GM21381 (cell line): ENCODE results near the gene TMPRSS3.

Experiments used
- ATAC-seq: cut with Tn5 transposase; IDR thresholded peaks from one replicate; pipeline ENCODE4 v1.9.1; 2021; ENCODE audit warnings: mild to moderate bottlenecking, moderate library complexity; ENCODE audit not compliant: unreplicated experiment

The TMPRSS3 gene

DNA sequence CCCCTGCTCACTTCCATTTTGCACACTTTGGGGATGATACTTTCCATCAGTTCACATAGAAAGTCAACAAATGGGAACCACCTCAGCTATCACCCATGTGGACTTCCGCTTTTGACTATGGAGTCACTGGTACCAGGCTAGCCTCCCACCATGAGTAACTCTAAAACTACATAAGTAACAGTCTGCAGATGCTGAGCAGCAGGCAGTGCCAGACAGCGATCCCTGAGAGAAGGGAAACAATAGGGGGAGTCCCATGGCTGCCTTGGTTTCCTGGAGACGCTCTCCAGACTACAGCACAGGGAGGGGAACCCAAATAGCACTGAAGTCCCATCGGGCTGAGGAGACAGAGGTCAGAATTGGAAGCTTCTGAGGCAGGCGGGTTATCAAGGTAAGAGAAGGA lies 42.2 kb downstream of the TMPRSS3 start:
- ATAC-seq: no peak

DNA sequence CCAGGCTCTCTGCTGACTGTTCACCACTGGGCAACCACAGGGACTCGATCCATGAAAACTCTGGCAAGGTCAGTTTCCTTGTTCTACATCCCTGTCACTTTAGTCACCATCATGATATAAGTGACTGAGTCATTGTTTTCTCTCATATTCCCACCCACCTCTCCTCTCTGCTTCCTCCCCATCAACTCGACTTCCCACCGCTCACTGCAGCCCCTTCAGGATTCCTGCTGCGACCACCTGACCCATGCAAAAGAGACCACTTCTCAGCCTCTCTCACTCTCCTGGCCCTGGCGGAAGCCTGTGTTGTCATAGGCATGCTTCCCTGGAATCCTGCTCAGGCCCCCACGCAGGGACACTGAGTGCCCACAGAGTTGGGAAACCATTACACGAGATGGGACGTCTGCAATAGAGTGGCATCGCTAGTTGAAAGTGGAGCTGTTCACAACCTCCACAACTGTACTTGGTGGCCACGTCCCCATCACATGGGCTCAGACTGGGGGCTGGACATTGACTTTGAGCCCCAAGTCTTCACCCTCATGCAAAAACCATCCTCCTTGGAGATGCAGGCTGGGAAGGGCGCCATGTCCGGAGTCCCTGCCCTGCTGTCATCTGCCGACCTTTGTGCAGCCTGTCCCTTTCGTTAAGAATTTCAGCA lies 43.3 kb downstream of the TMPRSS3 start:
- no peak for ATAC-seq

DNA sequence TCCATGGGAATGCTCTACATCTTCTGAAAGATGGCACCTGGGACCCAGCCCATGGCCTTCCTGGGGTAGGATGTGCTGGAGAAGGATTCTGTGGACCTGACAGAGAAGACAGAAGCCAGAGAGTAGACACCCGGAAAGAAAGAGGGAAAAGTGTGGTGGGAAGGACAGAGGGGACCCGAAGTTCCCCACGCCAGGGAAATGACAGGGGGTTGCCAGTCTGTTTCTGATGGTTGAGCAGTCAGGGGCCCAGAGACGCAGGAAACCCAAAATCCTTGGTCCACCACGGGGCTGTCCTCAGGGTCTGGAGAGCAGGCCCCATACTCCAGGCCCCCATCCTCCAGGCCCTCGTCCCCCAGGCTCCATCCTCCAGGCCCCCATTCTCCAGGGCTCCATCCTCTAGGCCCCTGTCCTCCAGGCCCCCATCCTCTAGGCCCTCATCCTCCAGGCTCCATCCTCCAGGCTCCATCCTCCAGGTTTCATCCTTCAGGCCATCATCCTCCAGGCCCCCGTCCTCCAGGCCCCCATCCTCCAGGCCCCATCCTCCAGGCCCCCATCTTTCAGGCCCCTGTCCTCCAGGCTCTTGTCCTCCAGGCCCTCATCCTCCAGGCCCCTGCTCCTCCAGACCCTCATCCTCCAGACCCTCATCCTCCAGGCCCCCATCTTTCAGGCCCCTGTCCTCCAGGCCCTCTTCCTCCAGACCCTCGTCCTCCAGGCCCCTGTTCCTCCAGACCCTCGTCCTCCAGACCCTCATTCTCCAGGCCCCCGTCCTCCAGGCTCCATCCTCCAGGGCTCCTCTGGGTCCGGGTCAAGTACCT lies 44.0 kb downstream of the TMPRSS3 start:
- no peak for ATAC-seq

DNA sequence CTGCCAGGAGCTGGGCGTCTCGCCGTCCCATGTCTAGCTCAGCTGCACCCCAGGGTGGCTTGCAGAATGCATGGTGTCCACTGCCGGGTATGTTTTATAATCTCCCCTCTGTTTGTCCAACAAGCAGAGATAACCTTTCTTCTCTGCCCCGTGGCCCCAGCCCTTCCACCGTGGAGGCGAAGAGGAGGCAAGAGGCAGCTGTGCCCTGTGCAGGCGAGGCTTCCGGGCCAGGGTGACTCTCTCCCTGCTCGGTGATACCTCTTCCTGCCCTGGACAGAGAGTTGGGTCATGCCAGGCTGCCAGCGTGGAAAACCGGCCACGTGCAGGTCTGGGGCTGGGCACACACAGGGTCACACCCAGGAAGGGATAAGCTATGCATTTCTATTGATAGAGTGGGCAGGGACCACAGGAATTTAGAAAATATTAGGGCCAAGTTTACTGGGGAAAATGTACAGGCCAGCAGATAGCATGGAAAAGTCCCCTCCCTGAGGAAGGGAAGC lies 44.9 kb downstream of the TMPRSS3 start, which contains the start of gene TFF2:
TFF2 (minus strand) TSS at position 68 of the 500 bp plus-strand sequence; CDS start at position 31, 37 bp downstream.
- no peak for ATAC-seq

DNA sequence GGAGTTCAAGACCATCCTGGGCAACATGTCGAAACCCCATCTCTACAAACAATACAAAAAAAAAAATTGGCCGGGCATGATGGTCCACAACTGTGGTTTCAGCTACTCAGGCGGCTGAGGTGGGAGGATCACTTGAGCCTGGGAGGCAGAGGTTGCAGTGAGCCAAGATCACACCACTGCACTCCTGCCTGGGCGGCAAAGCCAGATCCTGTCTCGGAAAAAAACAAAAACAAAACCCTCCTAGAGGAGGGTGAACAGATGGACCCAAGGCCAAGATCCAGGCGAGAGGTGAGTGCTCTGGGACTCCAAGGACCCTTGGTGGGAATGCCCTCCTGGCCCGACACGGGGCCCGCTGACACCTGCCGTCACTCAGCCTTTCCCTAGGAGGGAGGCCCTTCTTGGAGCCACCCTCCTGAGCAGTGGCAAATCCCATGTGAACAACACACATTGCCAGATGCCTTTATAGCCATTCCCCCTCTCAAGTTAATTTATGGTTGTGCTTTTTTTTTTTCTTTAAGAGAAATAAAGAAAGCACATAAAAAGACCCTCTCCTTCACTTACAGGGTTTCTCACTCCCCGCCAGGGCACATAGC lies 45.4 kb downstream of the TMPRSS3 start:
- no peak for ATAC-seq

DNA sequence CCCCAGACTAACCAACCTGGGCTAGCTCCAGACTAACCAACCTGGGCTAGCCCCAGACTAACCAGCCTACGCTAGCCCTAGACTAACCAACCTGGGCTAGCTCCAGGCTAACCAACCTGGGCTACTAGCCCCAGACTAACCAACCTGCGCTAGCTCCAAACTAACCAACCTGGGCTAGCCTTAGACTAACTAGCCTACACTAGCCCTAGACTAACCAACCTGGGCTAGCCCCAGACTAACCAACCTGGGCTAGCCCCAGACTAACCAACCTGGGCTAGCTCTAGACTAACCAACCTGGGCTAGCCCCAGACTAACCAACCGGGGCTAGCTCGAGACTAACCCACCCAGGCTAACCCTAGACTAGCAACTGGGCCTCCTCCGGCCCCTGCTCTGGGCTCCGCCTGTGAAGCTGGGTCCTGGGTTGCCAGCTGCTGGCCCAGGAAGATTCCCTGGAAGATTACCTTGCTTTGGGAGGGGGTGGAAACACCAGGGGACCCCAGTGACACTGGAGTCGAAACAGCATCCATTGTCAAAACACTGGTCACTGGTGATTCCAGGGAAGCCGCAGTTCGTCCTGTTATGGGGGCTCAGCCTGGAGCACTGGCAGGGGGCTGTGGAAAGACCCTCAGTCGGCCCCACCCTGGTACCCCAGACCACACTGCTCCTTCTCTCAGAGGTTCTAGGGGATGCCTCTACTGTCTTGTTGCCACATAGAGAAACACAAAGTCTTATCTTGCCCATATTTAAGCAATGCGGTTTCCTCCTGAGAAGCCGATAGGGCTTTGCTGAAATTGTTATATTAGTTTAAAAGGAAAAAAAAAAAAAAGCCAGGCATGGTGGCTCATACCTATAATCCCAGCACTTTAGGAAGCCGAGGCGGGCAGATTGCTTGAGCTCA lies 46.2 kb downstream of the TMPRSS3 start:
- no peak for ATAC-seq

DNA sequence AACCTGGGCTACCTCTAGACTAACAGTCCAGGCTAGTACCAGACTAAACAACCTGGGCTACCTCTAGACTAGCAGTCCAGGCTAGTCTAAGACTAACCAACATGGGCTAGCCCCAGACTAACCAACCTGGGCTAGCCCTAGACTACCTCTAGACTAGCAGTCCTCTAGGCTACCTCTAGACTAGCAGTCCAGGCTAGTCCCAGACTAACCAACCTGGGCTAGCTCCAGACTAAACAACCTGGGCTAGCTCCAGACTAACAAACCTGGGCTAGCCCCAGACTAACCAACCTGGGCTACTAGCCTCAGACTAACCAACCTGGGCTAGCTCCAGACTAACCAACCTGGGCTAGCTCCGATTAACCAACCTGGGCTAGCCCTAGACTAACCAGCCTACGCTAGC lies 47.1 kb downstream of the TMPRSS3 start:
- no peak for ATAC-seq

DNA sequence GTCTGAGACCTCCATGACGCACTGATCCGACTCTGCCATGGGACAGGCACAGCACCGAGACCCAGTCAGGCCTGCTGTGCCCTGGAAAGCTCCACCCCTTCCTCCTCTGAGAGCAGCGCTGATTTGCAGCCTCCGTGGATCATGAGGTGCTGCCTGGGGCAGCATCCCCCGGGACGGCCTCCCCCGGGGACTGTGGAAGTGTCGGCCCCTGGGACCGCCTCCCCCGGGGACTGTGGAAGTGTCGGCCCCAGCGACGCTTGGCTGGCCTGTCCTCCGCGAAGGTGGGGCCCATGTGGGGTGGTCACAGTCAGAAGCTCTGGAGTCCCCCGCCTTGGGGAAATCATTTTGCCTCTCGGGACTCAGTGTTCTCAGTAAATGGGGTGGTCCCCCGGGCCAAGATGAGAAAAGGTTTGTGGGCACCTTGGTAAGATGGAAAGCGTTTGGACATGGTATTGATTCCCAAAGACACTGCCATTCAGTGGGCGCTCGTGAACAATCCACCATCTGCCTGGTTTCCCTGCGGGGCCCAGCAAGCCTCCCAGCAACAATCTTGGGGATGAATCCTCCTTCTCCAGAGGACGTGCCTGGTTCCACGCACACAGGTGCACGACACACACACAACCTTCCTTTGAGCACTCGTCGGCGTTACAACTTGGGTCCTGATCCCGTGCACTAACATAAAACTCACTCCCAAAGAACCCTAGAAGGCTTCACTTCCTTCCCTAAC lies 48.1 kb downstream of the TMPRSS3 start:
- ATAC-seq: no peak

DNA sequence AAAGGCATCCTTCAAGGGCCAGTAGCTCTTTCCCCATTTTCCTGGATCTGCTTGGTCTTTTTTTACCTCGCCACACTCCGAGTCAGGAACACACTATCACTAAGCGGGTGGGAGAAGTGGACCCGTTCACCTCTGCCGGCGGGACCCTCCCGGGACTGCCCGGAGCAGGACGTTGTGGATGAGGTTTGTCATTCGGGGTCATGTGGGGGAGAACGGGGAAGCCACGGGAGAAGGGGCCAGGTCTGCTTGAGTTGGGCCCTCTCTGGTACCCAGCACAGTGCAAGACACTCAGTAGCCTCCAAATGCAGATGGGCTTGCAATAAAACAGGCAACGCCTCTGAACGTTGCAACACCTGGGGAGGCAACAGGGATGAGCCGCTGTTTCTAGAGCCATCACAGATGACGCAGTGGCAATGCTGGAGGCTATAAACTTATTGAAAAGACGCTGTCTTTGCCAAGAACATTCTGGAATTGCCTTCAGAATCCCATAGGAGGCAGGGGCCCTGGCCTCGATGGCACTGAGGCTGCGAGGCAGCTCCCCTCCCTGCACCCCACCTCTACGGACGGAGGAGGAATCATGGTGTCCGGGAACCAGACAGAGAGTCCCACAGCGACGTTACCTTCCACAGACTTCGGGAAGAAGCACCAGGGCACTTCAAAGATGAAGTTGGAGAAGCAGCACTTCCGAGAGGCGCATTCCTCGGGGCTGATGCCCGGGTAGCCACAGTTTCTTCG lies 48.8 kb downstream of the TMPRSS3 start:
- ATAC-seq: no peak

DNA sequence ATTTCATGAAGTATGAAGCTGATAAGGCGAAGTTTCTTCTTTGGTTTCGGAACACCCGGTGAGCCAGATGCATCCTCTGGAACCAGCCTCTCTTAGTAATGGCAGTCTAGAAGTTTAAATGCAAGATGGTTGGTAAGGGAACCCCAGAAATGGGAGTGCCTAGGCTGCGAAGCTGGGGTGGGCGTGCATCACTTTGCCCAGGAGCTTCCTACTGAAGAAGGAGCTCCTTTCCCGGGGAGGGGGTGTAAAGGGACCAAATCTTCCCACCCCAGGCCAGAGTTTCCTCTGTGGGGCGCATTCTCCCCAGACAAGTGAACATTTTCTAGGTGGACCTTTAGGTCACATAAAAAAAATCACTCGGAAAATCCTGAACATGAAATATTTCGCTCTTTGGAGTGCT lies 49.4 kb downstream of the TMPRSS3 start:
- no peak for ATAC-seq

DNA sequence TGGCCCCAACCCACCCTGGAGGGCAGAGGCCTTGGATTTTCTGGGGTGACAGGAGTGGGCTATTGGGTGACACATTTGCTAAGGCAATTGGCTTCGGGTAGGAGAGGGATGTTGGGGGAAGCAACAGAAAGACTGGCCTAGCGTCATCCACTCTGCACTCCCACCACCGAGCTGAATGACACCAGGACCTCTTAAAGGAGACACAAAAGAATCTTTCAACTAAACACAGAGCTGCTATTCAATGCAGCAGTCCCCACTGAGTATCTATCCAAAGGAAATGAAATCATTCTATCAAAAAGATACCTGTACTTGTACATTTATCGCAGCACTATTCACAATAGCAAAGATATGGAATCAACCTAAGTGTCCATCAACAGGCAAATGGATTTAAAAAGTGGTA lies 51.2 kb downstream of the TMPRSS3 start:
- no peak for ATAC-seq

DNA sequence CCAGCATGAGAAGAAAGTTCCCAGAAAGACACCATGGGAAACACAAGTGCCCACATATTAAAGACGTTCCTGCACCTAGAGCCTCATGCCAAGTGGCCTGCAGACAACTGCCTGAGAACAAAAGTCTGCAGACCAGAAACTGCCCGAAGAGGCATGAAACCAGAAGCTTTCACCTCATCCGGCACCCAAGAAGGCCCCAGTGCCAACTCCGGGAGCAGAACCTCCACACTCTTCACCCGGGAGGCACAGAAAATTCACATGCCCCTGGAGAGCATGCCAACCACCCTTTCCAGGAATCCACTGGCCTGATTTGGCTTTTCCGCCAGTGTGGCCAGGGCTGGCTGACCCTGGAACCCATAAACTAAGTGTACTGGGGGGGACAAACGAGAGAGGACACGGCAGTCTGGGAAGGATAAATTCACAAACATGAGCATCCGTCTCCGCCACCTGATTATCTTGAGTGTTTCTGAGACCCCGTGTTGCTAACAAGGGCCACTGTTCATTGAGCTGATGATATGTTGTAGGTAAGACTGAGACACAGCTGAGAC lies 51.8 kb downstream of the TMPRSS3 start:
- ATAC-seq: no peak

DNA sequence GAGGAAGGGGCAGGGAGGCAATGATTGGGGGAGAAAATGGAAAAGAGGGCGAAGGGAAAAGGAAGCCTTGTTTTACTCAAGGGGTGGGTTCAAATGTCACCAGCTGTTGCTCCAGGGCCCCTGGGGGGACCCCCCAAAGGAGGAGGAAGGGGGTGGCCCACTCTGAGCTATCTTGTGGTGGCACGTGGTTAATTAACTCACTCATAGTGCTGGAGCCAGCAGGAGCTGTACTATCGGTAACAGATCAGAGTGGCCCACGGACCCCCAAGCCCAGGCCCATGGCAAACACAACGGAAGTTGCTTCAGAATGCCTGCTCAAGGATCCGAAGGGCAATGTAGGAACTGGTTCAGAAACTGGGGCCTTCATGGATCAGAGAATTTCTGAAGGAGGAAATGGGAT lies 52.3 kb downstream of the TMPRSS3 start:
- no peak for ATAC-seq

DNA sequence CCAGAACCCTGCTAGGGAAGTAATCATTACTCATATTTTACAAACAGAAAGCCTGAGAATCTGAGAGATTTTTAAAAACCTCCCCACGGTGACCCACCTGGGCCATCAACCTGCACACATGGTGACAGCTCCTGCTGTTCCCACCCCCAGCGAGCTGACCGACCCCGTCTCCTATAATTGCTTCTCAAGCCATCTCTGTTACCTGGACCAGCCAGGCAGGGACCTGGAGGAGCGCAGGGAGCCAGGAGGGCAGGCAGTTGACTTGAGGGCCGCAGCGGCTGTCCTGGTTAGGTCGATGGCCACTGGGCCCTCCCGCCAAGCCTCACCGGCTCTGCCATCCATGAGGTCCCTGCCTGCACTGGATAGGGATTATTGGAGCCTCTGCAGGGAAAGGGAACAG lies 52.8 kb downstream of the TMPRSS3 start:
- no peak for ATAC-seq

DNA sequence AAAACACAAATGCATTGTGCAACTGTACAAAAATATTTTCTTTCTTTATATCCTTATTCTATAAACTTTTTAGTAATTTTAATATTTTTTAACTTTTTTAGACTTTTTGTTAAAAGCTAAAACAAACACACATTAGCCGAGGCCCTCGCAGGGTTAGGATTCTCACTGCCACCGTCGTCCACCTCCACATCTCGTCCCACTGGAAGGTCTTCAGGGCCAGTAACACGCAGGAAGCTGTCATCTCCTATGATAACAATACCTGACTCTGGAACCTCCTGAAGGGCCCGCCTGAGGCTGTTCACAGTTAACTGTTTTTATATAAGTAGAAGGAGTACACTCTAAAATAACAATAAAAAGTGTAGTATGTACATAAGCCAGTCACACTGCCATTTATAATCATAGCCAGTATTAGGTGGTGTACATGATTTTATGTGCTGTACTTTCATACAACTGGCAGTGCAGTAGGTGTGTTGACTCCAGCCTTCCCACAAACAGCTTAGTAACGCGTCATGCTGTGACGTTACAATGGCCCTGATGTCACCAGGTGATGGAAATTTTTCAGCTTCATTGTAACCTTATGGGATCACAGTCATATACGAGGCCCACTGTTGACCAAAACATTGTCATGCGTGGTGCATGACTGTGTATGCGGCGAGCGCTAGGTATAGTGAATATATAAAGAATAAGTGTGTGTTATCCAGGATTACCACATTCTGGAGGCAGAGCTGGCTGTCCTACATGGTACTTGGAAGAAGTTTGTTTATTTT lies 53.9 kb downstream of the TMPRSS3 start:
- ATAC-seq: no peak

DNA sequence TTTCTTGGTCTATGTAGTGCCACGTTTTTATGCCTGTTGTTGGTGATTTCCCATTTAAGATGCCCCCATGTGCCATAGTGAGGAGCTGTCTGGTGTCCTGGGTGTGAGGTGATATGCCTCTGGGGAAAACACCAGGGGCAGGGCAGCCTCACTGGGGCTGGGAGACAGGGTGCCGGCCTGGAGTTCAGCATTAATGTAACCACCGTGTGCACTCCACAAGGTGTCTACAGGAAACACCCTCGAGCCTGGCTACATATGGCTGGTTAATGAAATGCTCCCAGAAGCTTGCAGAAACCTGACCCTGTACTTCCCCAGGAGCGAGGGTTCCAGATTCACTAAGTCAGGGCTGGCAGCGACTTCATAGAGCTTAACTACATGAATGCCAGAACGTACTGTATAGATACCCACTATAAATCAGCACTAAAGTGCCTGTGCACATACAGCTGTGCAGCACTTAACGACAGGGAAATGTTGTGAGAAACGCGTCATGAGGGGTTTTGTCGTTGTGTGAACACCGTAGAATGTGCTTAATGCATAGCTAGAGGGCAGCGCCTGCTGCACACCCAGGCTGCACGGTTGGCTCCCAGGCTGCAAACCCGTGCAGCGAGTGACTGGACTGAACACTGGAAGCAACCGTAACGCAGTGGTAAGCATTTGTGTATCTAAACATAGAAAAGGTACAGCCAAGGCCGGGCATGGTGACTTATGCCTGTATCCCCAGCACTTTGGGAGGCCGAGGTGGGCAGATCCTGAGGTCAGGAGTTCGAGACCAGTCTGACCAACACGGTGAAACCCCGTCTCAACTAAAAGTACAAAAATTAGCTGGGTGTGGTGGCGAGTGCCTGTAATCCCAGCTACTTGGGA lies 55.4 kb downstream of the TMPRSS3 start:
- no peak for ATAC-seq
